NCI-H69 (cell line): ENCODE data around the gene SMIM41.
A peak's percentile ranks its signal among the peaks of the same experiment; 100 is the strongest.

Experiments
- DNase-seq: peaks from one replicate; lab custom pipeline; 2025; lab: John Stamatoyannopoulos, UW

SMIM41 gene

GRCh38 chr12:52063082-52063924 is 16.2 kb upstream of the SMIM41 start:
- no peak for DNase-seq

GRCh38 chr12:52063981-52064649 is 15.4 kb upstream of the SMIM41 start:
- DNase-seq: no peak

GRCh38 chr12:52066346-52067080 is 13.0 kb upstream of the SMIM41 start:
- DNase-seq: peak; percentile 47

- no peak for DNase-seq
Measured at GRCh38 chr12:52067081-52067374, 12.5 kb upstream of the SMIM41 start.

GRCh38 chr12:52069327-52070184 is 9.9 kb upstream of the SMIM41 start, which contains the start of gene ATG101:
TSS of gene ATG101 (plus strand) at chr12:52069978. CDS start at chr12:52073651, 3,673 bp downstream.
- DNase-seq: peak; percentile 98

- no peak for DNase-seq
Measured at GRCh38 chr12:52070185-52070925, 9.1 kb upstream of the SMIM41 start.

- DNase-seq: peak; percentile 95
Measured at GRCh38 chr12:52073531-52074381, 5.7 kb upstream of the SMIM41 start.

- DNase-seq: peak; percentile 80
Measured at GRCh38 chr12:52074971-52075724, 4.4 kb upstream of the SMIM41 start.

- DNase-seq: no peak
Measured at GRCh38 chr12:52076811-52077210, 2.7 kb upstream of the SMIM41 start.

GRCh38 chr12:52078276-52078675 is 1.2 kb upstream of the SMIM41 start:
- no peak for DNase-seq

GRCh38 chr12:52080403-52081251 is 1.1 kb downstream of the SMIM41 start:
- peak; percentile 66 for DNase-seq

- DNase-seq: peak; percentile 90
Measured at GRCh38 chr12:52081263-52081733, 1.8 kb downstream of the SMIM41 start.

GRCh38 chr12:52082026-52082668 is 2.6 kb downstream of the SMIM41 start:
- DNase-seq: no peak

GRCh38 chr12:52082669-52082987 is 3.1 kb downstream of the SMIM41 start:
- DNase-seq: no peak

GRCh38 chr12:52082988-52083637 is 3.6 kb downstream of the SMIM41 start:
- DNase-seq: peak; percentile 76

- no peak for DNase-seq
Measured at GRCh38 chr12:52083638-52083996, 4.1 kb downstream of the SMIM41 start.

- no peak for DNase-seq
Measured at GRCh38 chr12:52084491-52085231, 5.2 kb downstream of the SMIM41 start.
